ENCODE measurements around the gene VRK3. TPM values are rescaled to one million over a fixed set of nuclear protein-coding genes. Genes with fewer than 3 reads are reported as not detected.

Gene VRK3
- total and polyA plus RNA-seq, 7 donors, result 17.4 to 51.6 (median 30.7) TPM

DNA sequence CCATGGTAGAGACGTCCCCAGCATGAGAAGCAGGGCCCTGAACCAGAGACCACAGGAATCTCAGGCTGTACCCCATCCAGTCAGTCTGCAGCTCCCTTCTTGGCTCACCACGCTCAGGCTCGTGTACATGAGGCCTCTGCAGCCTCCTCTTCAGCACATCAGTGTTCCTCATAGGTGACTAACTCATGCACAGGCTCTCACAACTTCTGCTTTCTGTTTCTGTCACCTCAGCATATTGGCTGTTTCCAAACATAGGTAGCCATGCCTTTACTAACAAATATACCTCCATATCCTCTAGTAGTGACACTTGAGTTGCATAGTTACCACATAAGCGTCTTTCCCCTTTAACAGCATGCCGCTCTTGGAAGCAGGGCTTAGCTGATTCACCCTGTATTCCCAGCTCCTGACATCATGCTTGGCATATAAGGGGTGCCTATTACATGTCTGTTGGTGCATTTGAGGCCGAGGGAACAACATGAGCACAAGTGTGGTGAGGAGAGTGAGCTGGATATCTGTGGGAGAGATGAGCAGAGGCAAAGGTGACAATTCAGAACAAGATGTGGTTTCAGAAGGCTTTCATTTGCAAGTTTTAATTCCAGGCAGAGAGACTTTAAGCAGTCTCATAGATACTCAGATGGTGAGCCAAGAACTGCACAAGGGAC lies 17.3 kb upstream of the VRK3 start:
- 91 to 98% methylated on average over 6 of the region's 6 CpGs for WGBS, 2 donors
- DNase-seq, result no peak
- no peaks in the 10 kb centered on the region for H3K27me3 ChIP-seq
- no peaks in the 10 kb centered on the region for H3K4me1 ChIP-seq
- intact Hi-C loops (cut with DNase I), result no loop called here
- H3K9me3 ChIP-seq, result peaks cover 7 to 31% (median 15%) of the 10 kb centered on the region in 4 donors
- H3K27ac ChIP-seq, result no peak overlapping the region
- H3K4me3 ChIP-seq, result no peak overlapping the region
- TF ChIP-seq EP300 (IDR thresholded peaks at IDR 0.05) (no peak), POLR2AphosphoS5 (IDR thresholded peaks at IDR 0.05) (no peak), POLR2A (IDR thresholded peaks at IDR 0.05) (no peak)
- TF ChIP-seq, protein P1, sequence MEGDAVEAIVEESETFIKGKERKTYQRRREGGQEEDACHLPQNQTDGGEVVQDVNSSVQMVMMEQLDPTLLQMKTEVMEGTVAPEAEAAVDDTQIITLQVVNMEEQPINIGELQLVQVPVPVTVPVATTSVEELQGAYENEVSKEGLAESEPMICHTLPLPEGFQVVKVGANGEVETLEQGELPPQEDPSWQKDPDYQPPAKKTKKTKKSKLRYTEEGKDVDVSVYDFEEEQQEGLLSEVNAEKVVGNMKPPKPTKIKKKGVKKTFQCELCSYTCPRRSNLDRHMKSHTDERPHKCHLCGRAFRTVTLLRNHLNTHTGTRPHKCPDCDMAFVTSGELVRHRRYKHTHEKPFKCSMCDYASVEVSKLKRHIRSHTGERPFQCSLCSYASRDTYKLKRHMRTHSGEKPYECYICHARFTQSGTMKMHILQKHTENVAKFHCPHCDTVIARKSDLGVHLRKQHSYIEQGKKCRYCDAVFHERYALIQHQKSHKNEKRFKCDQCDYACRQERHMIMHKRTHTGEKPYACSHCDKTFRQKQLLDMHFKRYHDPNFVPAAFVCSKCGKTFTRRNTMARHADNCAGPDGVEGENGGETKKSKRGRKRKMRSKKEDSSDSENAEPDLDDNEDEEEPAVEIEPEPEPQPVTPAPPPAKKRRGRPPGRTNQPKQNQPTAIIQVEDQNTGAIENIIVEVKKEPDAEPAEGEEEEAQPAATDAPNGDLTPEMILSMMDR (IDR thresholded peaks at IDR 0.05), result no peak
- peaks cover 60 to 92% (median 68%) of the 10 kb centered on the region in 4 donors for H3K36me3 ChIP-seq

DNA sequence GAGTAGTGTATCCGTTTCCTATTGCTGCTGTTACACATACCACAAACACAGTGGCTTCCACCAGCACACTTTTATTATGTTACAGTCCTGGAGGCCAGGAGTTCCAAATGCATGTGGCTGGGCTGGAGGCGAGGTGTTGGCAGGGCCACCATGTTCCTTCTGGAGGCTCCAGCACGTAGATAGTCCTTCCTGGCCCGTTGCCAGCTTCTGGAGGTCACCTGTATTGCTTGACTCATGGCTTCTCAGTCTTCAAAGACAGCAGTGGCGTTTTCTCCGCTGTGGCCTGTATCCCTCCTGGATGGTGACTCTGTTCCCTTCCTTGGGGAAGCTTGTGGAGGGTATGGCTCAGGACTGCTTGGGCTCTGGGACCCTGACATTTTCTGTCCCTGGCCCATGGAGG lies 15.8 kb upstream of the VRK3 start:
- 94 to 96% methylated on average over 6 of the region's 6 CpGs for WGBS, 2 donors
- no peaks in the 10 kb centered on the region for H3K4me1 ChIP-seq
- H3K27ac ChIP-seq, result no peak overlapping the region
- no peaks in the 10 kb centered on the region for H3K27me3 ChIP-seq
- no peak overlapping the region for H3K4me3 ChIP-seq
- no peak for DNase-seq
- peaks cover 7 to 21% (median 15%) of the 10 kb centered on the region in 4 donors for H3K9me3 ChIP-seq
- peaks cover 60 to 94% (median 64%) of the 10 kb centered on the region in 4 donors for H3K36me3 ChIP-seq
- intact Hi-C loops (cut with DNase I), result no loop called here
- no peak for TF ChIP-seq POLR2A (IDR thresholded peaks at IDR 0.05)
- no peak for TF ChIP-seq EP300 (IDR thresholded peaks at IDR 0.05)
- TF ChIP-seq, protein P1 (IDR thresholded peaks at IDR 0.05), result no peak
- no peak for TF ChIP-seq POLR2AphosphoS5 (IDR thresholded peaks at IDR 0.05)

DNA sequence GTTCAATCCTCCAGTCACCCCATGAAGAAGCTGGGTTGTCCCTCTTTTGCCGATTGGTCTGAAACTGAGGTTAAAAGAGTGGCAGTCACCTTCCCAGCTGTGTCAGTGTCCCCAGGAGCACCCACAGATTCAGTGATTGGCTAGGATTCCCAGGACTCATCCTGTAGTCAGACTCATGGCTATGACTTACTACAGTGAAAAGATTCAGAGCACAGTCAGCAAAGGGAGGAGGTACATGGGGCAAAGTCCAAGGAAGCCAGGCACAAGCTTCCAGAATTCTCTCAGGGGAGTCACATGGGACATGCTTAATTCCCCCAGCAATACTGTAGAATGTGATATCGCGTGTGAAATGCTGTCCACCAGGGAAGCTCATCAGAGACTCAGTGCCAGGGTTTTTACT lies 14.8 kb upstream of the VRK3 start:
- peaks cover 0 to 12% (median 6%) of the 10 kb centered on the region in 4 donors for H3K9me3 ChIP-seq
- H3K27me3 ChIP-seq, result no peaks in the 10 kb centered on the region
- H3K4me3 ChIP-seq, result no peak overlapping the region
- H3K4me1 ChIP-seq, result no peaks in the 10 kb centered on the region
- intact Hi-C loops (cut with DNase I), result no loop called here
- H3K27ac ChIP-seq, result no peak overlapping the region
- TF ChIP-seq, protein P1 (IDR thresholded peaks at IDR 0.05), result no peak
- no peak for TF ChIP-seq POLR2A (IDR thresholded peaks at IDR 0.05)
- TF ChIP-seq POLR2AphosphoS5 (IDR thresholded peaks at IDR 0.05), result no peak
- TF ChIP-seq EP300 (IDR thresholded peaks at IDR 0.05), result no peak
- WGBS, 2 donors, result 96 to 98% methylated on average over 3 of the region's 3 CpGs
- H3K36me3 ChIP-seq, result peaks cover 53 to 92% (median 54%) of the 10 kb centered on the region in 4 donors
- DNase-seq, result no peak

DNA sequence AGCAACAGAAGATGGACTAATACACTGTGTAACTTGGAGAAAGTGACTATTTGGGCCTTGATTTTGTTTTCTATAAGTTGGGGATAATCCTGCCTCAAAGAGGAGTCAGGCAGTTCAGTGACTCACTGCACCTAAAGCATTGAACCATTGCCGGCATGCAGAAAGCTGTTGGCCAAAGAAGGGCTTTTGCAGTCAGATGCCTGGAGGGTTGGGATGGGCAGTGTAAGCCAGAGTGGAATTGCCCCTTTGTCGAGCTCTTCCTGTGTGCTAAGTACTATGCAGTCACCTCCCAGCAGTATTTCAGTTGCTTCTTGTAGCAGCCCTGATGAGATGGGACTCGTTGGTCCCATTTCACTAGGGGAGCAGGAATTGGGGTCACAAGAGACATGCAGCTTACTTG lies 11.7 kb upstream of the VRK3 start:
- intact Hi-C loops (cut with DNase I), result no loop called here
- Histone ChIP-seq H3K4me1 (no peaks in the 10 kb centered on the region), H3K27ac (no peak overlapping the region), H3K4me3 (no peak overlapping the region), H3K27me3 (no peaks in the 10 kb centered on the region), H3K36me3 (peaks cover 26 to 92% (median 43%) of the 10 kb centered on the region in 4 donors), H3K9me3 (no peaks in the 10 kb centered on the region)
- TF ChIP-seq, protein P1 (IDR thresholded peaks at IDR 0.05), result no peak
- TF ChIP-seq POLR2AphosphoS5 (IDR thresholded peaks at IDR 0.05) (no peak), POLR2A (IDR thresholded peaks at IDR 0.05) (no peak), EP300 (IDR thresholded peaks at IDR 0.05) (no peak)
- 97% methylated on average over 3 of the region's 3 CpGs for WGBS, 2 donors
- DNase-seq, result no peak

Data from sigmoid colon (tissue), 7 donors.